K562 treated with DMSO at 1 percent for 12 hours (cell line): ENCODE results near the gene CX3CR1. TPM values are rescaled to one million over a fixed set of nuclear protein-coding genes. Genes with fewer than 3 reads are reported as not detected.

Source experiments
- total RNA-seq: library from RNA; unstranded; fragments of 300-600 nt; gene quantifications from 2 replicates; pipeline ENCODE4 v1.2.3, GENCODE V29; 2022; ENCODE audit not compliant: insufficient read depth

The CX3CR1 gene
- not detected in 2 replicates for total RNA-seq

GRCh38 chr3:39279745-39280517 is at the start of gene CX3CR1:
CX3CR1 (minus strand) TSS chr3:39280036; CDS start chr3:39266509, 13,527 bp downstream.

GRCh38 chr3:39329493-39329892 is 49.7 kb upstream of the CX3CR1 start, which contains the start of gene CCR8:
CCR8 (plus strand) TSS chr3:39329709; CDS start chr3:39332332, 2,623 bp downstream.

Other genes with a start within 250 kb of the CX3CR1 start
- gene SCN11A, start 228.1 kb downstream of the CX3CR1 start, total RNA-seq, result not detected in 2 replicates
- 10.7 and 30.9 TPM in 2 replicates for gene WDR48, start 228.0 kb downstream of the CX3CR1 start, total RNA-seq
- gene GORASP1, start 172.4 kb downstream of the CX3CR1 start, total RNA-seq, result 35.0 and 86.2 TPM in 2 replicates
- gene TTC21A, start 172.4 kb downstream of the CX3CR1 start, total RNA-seq, result 0.55 and 3.5 TPM in 2 replicates
- 22.7 and 36.5 TPM in 2 replicates for gene CSRNP1, start 126.4 kb downstream of the CX3CR1 start, total RNA-seq
- not detected in 2 replicates for gene XIRP1, start 87.4 kb downstream of the CX3CR1 start, total RNA-seq
- gene CCR8, start 49.7 kb upstream of the CX3CR1 start, total RNA-seq, result not detected in 2 replicates
- 35.1 and 53.2 TPM in 2 replicates for gene SLC25A38, start 103.3 kb upstream of the CX3CR1 start, total RNA-seq
- 3,320 and 4,499 TPM in 2 replicates for gene RPSA, start 126.7 kb upstream of the CX3CR1 start, total RNA-seq
- gene MOBP, start 187.6 kb upstream of the CX3CR1 start, total RNA-seq, result not detected in 2 replicates